GM12878 (cell line): Measurements from ENCODE around the gene PDZD2. TPM values are rescaled to one million over a fixed set of nuclear protein-coding genes. Genes with fewer than 3 reads are reported as not detected.

Experiments used
- ATAC-seq: fragments of 200-7000 bp; cut with Tn5 transposase; 3 replicates; pipeline ENCODE4 v1.9.1; 2020; ENCODE audit warnings: mild to moderate bottlenecking, moderate library complexity
- BruUV-seq: library from RNA; stranded (reverse); fragments of 400-500 nt; replicated peaks from 2 replicates; lab custom pipeline; 2021; lab: Mats Ljungman, UMichigan
- CTCF ChIA-PET: fragments of 300-600 bp; sonication (Branson Sonifier 250); formaldehyde crosslinking; extraction: SDS; loops from one replicate; lab custom pipeline; 2021; ENCODE audit warnings: inconsistent platforms; lab: Yijun Ruan, JAX
- POLR2A ChIA-PET: fragments of 350-600 bp; formaldehyde crosslinking; extraction: SDS; loops from one replicate; lab custom pipeline; 2021; ENCODE audit warnings: inconsistent platforms; lab: Charles Lee
- RAD21 ChIA-PET: fragments of 300-600 bp; sonication (Branson Sonifier 250); formaldehyde crosslinking; loops from one replicate; lab custom pipeline; 2023; ENCODE audit warnings: antibody characterized with exemption; ENCODE audit not compliant: unreplicated experiment; lab: Charles Lee
- SMC1A ChIA-PET: fragments of 300-600 bp; sonication (Branson Sonifier 250); formaldehyde crosslinking; loops from one replicate; lab custom pipeline; 2023; ENCODE audit not compliant: unreplicated experiment, uncharacterized antibody; lab: Charles Lee
- DNase-seq: peaks from one replicate; pipeline ENCODE4 v3.0.0-alpha.2; 2011; ENCODE audit warnings: low read depth, low spot score
- FAIRE-seq: peaks from 3 replicates; lab custom pipeline; 2011; peaks lifted over from hg19 to GRCh38; lab: Jason Lieb, UNC
- H2AFZ ChIP-seq: 2 replicates; pipeline ENCODE4 v1.6.0; 2011; ENCODE audit warnings: low read depth, low read length, control low read depth; ENCODE audit not compliant: control insufficient read depth
- H3K27ac ChIP-seq: 2 replicates; pipeline ENCODE4 v1.5.1; 2011; ENCODE audit warnings: control low read depth; ENCODE audit not compliant: control insufficient read depth, insufficient read depth
- H3K27me3 ChIP-seq, 2 experiments: replicated peaks in 1 of 2; 2 replicates each; pipeline versions ENCODE4 v1.6.0 to v1.6.1; 2011; ENCODE audit warnings: low read length in 1 of 2; ENCODE audit not compliant: control insufficient read depth in 2 of 2, insufficient read depth in 2 of 2
- H3K36me3 ChIP-seq, 2 experiments: 2 replicates each; pipeline ENCODE4 v1.5.1; 2011; ENCODE audit warnings: low read length in 1 of 2; ENCODE audit not compliant: control insufficient read depth in 2 of 2, insufficient read depth in 2 of 2
- H3K4me1 ChIP-seq: 2 replicates; pipeline ENCODE4 v1.6.1; 2011; ENCODE audit warnings: mild to moderate bottlenecking, low read length, moderate library complexity, mixed read lengths; ENCODE audit not compliant: control insufficient read depth, insufficient read depth
- H3K4me2 ChIP-seq: 2 replicates; pipeline ENCODE4 v1.6.0; 2011; ENCODE audit warnings: control low read depth; ENCODE audit not compliant: control insufficient read depth, insufficient read depth
- H3K4me3 ChIP-seq: fragments of 200-600 bp; sonication (generic); 2 replicates; pipeline ENCODE4 v1.5.1; 2016
- H3K79me2 ChIP-seq: 2 replicates; pipeline ENCODE4 v1.6.0; 2011; ENCODE audit warnings: low read length; ENCODE audit not compliant: control insufficient read depth, insufficient read depth
- H3K9ac ChIP-seq: 2 replicates; pipeline ENCODE4 v1.8.0; 2011; ENCODE audit warnings: low read length, control low read depth, mixed read lengths; ENCODE audit not compliant: control insufficient read depth, insufficient read depth
- H3K9me3 ChIP-seq: replicated peaks from 3 replicates; pipeline ENCODE4 v1.5.1; 2011; ENCODE audit warnings: mild to moderate bottlenecking, low read length; ENCODE audit not compliant: control insufficient read depth, insufficient read depth
- H4K20me1 ChIP-seq: 2 replicates; pipeline ENCODE4 v1.6.0; 2011; ENCODE audit not compliant: control insufficient read depth, insufficient read depth
- BACH1 ChIP-seq: fragments of 450-650 bp; IDR thresholded peaks from 2 replicates; pipeline ENCODE4 v1.6.1; 2017; ENCODE audit warnings: mild to moderate bottlenecking, borderline replicate concordance
- CREB1 ChIP-seq: IDR thresholded peaks from 2 replicates; pipeline ENCODE4 v1.6.1; 2012; ENCODE audit warnings: low read depth, mild to moderate bottlenecking, inconsistent platforms
- CREM ChIP-seq: IDR thresholded peaks from 2 replicates; pipeline ENCODE4 v1.6.1; 2014; ENCODE audit warnings: antibody characterized with exemption, low read depth
- ETV6 ChIP-seq, 2 experiments: fragments of 450-650 bp in 1 of 2; IDR thresholded peaks in 1 of 2; conservative IDR thresholded peaks in 1 of 2; 2 replicates each; pipeline ENCODE4 v1.6.1; 2014; ENCODE audit warnings: antibody characterized with exemption in 1 of 2, borderline replicate concordance in 1 of 2, low read depth in 1 of 2, mild to moderate bottlenecking in 1 of 2, moderate library complexity in 1 of 2
- FOS ChIP-seq: IDR thresholded peaks from 3 replicates; pipeline ENCODE4 v1.6.1; 2011; ENCODE audit warnings: borderline replicate concordance; ENCODE audit not compliant: insufficient read length; ENCODE audit errors: extremely low read depth
- GATAD2B ChIP-seq: fragments of 450-650 bp; conservative IDR thresholded peaks from 2 replicates; pipeline ENCODE4 v1.6.1; 2017; ENCODE audit warnings: low read depth, mild to moderate bottlenecking, moderate library complexity
- NFYB ChIP-seq: IDR thresholded peaks from 2 replicates; pipeline ENCODE4 v1.6.1; 2011; ENCODE audit warnings: low read depth, mild to moderate bottlenecking, low read length, improper control_type of control experiment, moderate library complexity; ENCODE audit not compliant: insufficient read depth
- NR2F1 ChIP-seq: fragments of 450-650 bp; conservative IDR thresholded peaks from 2 replicates; pipeline ENCODE4 v1.6.1; 2017; ENCODE audit warnings: mild to moderate bottlenecking
- PML ChIP-seq: IDR thresholded peaks from 2 replicates; pipeline ENCODE4 v1.6.1; 2012; ENCODE audit warnings: low read length, inconsistent platforms
- RAD51 ChIP-seq: fragments of 450-650 bp; IDR thresholded peaks from 2 replicates; pipeline ENCODE4 v1.6.1; 2016; ENCODE audit warnings: moderate library complexity, mild to moderate bottlenecking, inconsistent platforms
- SIX5 ChIP-seq: IDR thresholded peaks from 2 replicates; pipeline ENCODE4 v1.6.1; 2011; ENCODE audit warnings: mild to moderate bottlenecking, low read depth, low read length, moderate library complexity; ENCODE audit not compliant: severe bottlenecking
- SPI1 ChIP-seq: IDR thresholded peaks from 2 replicates; pipeline ENCODE4 v1.6.1; 2011; ENCODE audit warnings: low read depth, mild to moderate bottlenecking, low read length, moderate library complexity, borderline replicate concordance; ENCODE audit not compliant: insufficient read depth
- TARDBP ChIP-seq: IDR thresholded peaks from 2 replicates; pipeline ENCODE4 v1.6.1; 2016; ENCODE audit warnings: borderline replicate concordance
- TCF7 ChIP-seq: IDR thresholded peaks from 2 replicates; pipeline ENCODE4 v1.6.1; 2014; ENCODE audit warnings: antibody characterized with exemption, borderline replicate concordance
- ZBED1 ChIP-seq: IDR thresholded peaks from 2 replicates; pipeline ENCODE4 v1.6.1; 2016; ENCODE audit warnings: borderline replicate concordance
- ZNF217 ChIP-seq: fragments of 450-650 bp; IDR thresholded peaks from 2 replicates; pipeline ENCODE4 v1.6.1; 2017; ENCODE audit warnings: antibody characterized with exemption, mild to moderate bottlenecking
- ZNF24 ChIP-seq: fragments of 450-650 bp; IDR thresholded peaks from 2 replicates; pipeline ENCODE4 v1.6.1; 2017; ENCODE audit warnings: antibody characterized with exemption, mild to moderate bottlenecking
- ZNF384 ChIP-seq: IDR thresholded peaks from 2 replicates; pipeline ENCODE4 v1.6.1; 2012; ENCODE audit warnings: low read depth, mild to moderate bottlenecking, low read length, improper control_type of control experiment, borderline replicate concordance
- WGBS: methylation state at CpG from one replicate; pipeline ENCODE4 v1.1.6; 2016; ENCODE audit warnings: low lambda C conversion rate; ENCODE audit not compliant: insufficient replicate concordance, insufficient coverage; ENCODE audit errors: missing lambda C conversion rate; 5-methylcytosine and 5-hydroxymethylcytosine counted together
- in situ Hi-C: fragments of 300-500 bp; cut with MboI; formaldehyde crosslinking; loops from 9 replicates; pipeline ENCODE4 v1.14.3; 2018; ENCODE audit warnings: mixed read lengths
- intact Hi-C: fragments of 100-400 bp; cut with micrococcal nuclease; formaldehyde crosslinking; loops from one replicate; pipeline ENCODE4 v1.14.2; 2022; ENCODE audit not compliant: unreplicated experiment
- polyA plus RNA-seq, 11 experiments: library from polyadenylated mRNA; depleted of rRNA in 4 of 11; unstranded in 6 of 11; stranded (reverse) in 5 of 11; fragments of >200 nt; fragmentation: Nextera tagmentation in 4 of 11; fragmentation: Illumina TruSeq in 1 of 11; extraction: Ambion mirVana in 4 of 11; extraction: Trizol in 1 of 11; gene quantifications; 1 replicate in 1 of 11; 2 replicates in 10 of 11; pipeline versions ENCODE4 v1.2.1 to v1.2.3, GENCODE V29; 2011 to 2016; ENCODE audit warnings: inconsistent platforms in 2 of 11, missing spikeins in 2 of 11, low read depth in 1 of 11
- total RNA-seq, 4 experiments: library from RNA; depleted of rRNA in 3 of 4; stranded (reverse); fragments of >200 nt in 3 of 4; fragmentation: Illumina TruSeq in 1 of 4; extraction: Trizol in 1 of 4; gene quantifications; 2 replicates each; pipeline versions ENCODE4 v1.2.1 to v1.2.3, GENCODE V29; 2013 to 2021
- TF ChIP-seq, protein P1 (sequence below): IDR thresholded peaks from 2 replicates; pipeline ENCODE4 v1.6.1; 2011; ENCODE audit warnings: mild to moderate bottlenecking, low read depth, low read length, moderate library complexity; ENCODE audit not compliant: insufficient replicate concordance

The PDZD2 gene
- total and polyA plus RNA-seq, 10 of the 15 experiments (the other 5 are each of a cell fraction or from before 2014, with no cell fraction given), result 0.01 to 0.58 (median 0.29) TPM; not detected in 3

- TF ChIP-seq TARDBP, result no peak
- TF ChIP-seq ZNF217, result no peak
- no peak for TF ChIP-seq RAD51
Observed at GRCh38 chr5:32107291-32107690, 468.4 kb downstream of the PDZD2 start (continued).

DNA sequence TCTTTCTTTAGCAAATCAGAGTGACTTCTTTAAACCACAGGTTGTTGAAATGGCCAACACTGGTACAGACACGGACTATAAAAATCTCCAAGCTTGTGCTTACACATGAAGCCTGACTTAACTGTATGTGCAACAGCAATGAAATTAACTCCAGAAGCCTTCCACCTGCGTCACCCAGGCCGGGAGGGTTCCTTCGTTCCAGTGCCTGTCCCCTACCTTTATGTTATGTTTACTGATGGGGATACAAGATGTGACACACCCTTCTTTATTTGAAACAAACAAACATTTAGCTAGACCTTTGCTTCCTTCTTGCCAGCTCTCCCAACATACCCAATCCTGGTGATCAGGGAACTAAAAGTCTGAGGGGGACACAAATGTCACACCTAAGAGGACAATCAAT, 469.2 kb downstream of the PDZD2 start:
- no peaks in the 10 kb centered on the region for H3K79me2 ChIP-seq
- FAIRE-seq (no peak), DNase-seq (no peak), ATAC-seq (no peak)
- ChIA-PET CTCF (interaction anchor here (1.0 to 1.3 kb wide), 3 partner anchors 15 to 32 kb away, joined by 3 to 8 read pairs (median 5); no protein-coding TSS in a partner anchor), RAD21 (no interaction called here), POLR2A (interaction anchor here (0.7 kb wide), 1 partner anchor 1050 kb away, joined by 3 read pairs; no protein-coding TSS in a partner anchor), SMC1A (interaction anchor here (0.8 to 1.9 kb wide), 2 partner anchors 8 to 15 kb away, joined by 3 to 5 read pairs; no protein-coding TSS in a partner anchor)
- no peak overlapping the region for H3K4me3 ChIP-seq
- H4K20me1 ChIP-seq, result no peaks in the 10 kb centered on the region
- TF ChIP-seq SIX5 (no peak), SPI1 (no peak), ZNF384 (no peak), ZNF24 (no peak), CREB1 (no peak), GATAD2B (no peak), FOS (no peak), TARDBP (no peak), TCF7 (no peak), BACH1 (no peak), PML (no peak), ETV6 (conservative IDR thresholded peaks at IDR 0.05 in 1 of 2, IDR thresholded peaks at IDR 0.05 in 1 of 2; ENCODE audit: borderline replicate concordance in 1 of 2, low read depth in 1 of 2) (no peak), NR2F1 (no peak), ZBED1 (no peak), NFYB (no peak), CREM (no peak)
- TF ChIP-seq, protein P1, sequence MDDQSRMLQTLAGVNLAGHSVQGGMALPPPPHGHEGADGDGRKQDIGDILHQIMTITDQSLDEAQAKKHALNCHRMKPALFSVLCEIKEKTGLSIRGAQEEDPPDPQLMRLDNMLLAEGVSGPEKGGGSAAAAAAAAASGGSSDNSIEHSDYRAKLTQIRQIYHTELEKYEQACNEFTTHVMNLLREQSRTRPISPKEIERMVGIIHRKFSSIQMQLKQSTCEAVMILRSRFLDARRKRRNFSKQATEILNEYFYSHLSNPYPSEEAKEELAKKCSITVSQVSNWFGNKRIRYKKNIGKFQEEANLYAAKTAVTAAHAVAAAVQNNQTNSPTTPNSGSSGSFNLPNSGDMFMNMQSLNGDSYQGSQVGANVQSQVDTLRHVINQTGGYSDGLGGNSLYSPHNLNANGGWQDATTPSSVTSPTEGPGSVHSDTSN, result no peak
- intact Hi-C loops, result no loop called here
- peaks cover 11 to 36% of the 10 kb centered on the region in 2 experiments for H3K36me3 ChIP-seq
- no peaks in the 10 kb centered on the region for H3K27me3 ChIP-seq
- in situ Hi-C loops, result no loop called here
- H3K4me1 ChIP-seq, result no peaks in the 10 kb centered on the region
- no peak overlapping the region for H3K4me2 ChIP-seq
- H3K9ac ChIP-seq, result no peak overlapping the region
- no peak overlapping the region for H3K27ac ChIP-seq
- H2AFZ ChIP-seq, result no peak overlapping the region
- BruUV-seq, result no TSS peak
- WGBS, result 96% methylated on average over 4 of the region's 4 CpGs
- no peaks in the 10 kb centered on the region for H3K9me3 ChIP-seq
